K562 (cell line): ENCODE measurements around the gene HSPA4.

Source experiments
- HBP1 ChIP-seq: fragments of 450-650 bp; formaldehyde crosslinking; IDR thresholded peaks from 2 replicates; pipeline ENCODE4 v1.4.0; 2022; ENCODE audit warnings: missing genetic modification characterization
- IRF2 ChIP-seq: sonication (generic); formaldehyde crosslinking; IDR thresholded peaks from 2 replicates; pipeline ENCODE4 v1.8.1; 2022; ENCODE audit warnings: mild to moderate bottlenecking, missing genetic modification reagents
- SIN3A ChIP-seq, 2 experiments: fragments of 150-350 bp in 1 of 2; IDR thresholded peaks; 2 replicates each; pipeline ENCODE4 v1.6.1; 2011 to 2016; ENCODE audit warnings: borderline replicate concordance in 2 of 2, low read depth in 2 of 2, low read length in 2 of 2, mild to moderate bottlenecking in 2 of 2, moderate library complexity in 2 of 2; ENCODE audit not compliant: control insufficient read depth in 1 of 2
- TCFL5 ChIP-seq: fragments of 250-450 bp; sonication (Bioruptor Pico); conservative IDR thresholded peaks from 2 replicates; pipeline ENCODE4 v1.6.1; 2021; ENCODE audit warnings: mild to moderate bottlenecking, moderate library complexity, matching md5 sums
- TFE3 ChIP-seq: fragments of 450-650 bp; formaldehyde crosslinking; IDR thresholded peaks from 2 replicates; pipeline ENCODE4 v1.4.0; 2020; ENCODE audit warnings: mild to moderate bottlenecking, mixed read lengths

GRCh38 chr5:133114166-133114932, 62.5 kb downstream of the HSPA4 start:
- TF ChIP-seq TCFL5 (CRISPR knock-in tag) (no peak), TFE3 (CRISPR knock-in tag) (no peak), HBP1 (no peak), SIN3A (IDR thresholded peaks at IDR 0.05; ENCODE audit: borderline replicate concordance in 2 of 2, control insufficient read depth in 1 of 2, low read depth in 2 of 2, low read length in 2 of 2) (no peak), IRF2 (CRISPR knock-in tag) (no peak)
